ENCODE results near the gene DYTN. TPM values are rescaled to one million over a fixed set of nuclear protein-coding genes. Genes with fewer than 3 reads are reported as not detected.

Gene DYTN, protein sequence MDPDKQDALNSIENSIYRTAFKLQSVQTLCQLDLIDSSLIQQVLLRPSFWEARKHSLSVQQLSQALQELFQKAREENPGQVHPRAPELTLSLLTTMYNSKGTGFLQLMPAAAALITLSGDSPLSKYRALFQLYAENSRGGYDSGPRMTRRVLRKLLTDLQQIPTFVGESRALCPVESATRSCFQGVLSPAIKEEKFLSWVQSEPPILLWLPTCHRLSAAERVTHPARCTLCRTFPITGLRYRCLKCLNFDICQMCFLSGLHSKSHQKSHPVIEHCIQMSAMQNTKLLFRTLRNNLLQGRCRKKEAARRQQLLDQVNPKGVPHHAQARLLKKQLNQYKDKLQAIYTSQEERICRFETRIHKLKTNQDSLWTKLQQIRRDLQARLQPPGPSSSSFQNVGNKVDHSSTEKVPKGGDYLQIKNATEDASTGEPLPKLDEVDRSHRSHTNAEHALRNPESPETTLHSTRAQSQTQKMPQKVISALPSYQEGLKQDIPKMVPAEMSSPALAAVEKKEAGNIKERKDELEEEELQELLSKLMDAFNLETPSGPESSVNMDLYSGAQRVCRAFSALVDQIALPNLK
- 0.21 and 0.62 TPM in 2 replicates for total RNA-seq
- 0.06 TPM in 1 of 2 replicates, not detected in the other for polyA plus RNA-seq
- polyA plus RNA-seq (2011; cell fraction: cytosol; rRNA removed), result 0.03 and 0.04 TPM in 2 replicates
- polyA plus RNA-seq (2011; cell fraction: nucleus; rRNA removed), result 0.22 and 0.26 TPM in 2 replicates
- polyA plus RNA-seq (2012), result not detected in 2 replicates
- 0.15 TPM in 1 of 2 replicates, not detected in the other for polyA minus RNA-seq
- not detected for polyA minus RNA-seq (2011; cell fraction: cytosol; rRNA and poly(A)+ RNA removed)
- polyA minus RNA-seq (2011; cell fraction: nucleus; rRNA and poly(A)+ RNA removed), result 0.29 and 0.38 TPM in 2 replicates
- percentile 22 among the genes with signal in this experiment for Bru-seq, nascent RNA
- BruChase-seq, experiment 1, labeled RNA remaining after a 6-hour chase, result percentile 17 among the genes with signal in this experiment
- percentile 20 among the genes with signal in this experiment for BruChase-seq, experiment 2, labeled RNA remaining after a 2-hour chase
- long read RNA-seq, result 0 reads

DNA sequence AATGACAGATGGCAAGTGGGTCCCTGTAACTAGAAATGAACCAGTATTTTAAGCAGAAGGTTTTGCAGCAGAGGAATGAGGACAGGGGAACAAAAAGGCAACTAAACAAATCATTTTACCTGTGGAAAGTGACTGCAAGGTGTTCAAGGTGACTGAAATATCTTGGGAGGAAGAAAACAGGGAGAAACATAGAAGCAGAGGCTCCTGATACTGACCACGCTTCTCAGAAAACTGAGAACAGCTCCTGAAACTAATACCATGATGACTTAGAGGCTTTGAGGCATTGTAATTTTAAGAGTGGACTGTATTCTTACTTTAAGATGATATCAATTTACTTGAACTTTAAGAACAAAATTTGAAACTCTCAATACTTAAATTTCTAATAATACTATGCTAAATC lies at the start of gene DYTN:
DYTN (minus strand) TSS at position 101 of the 400 bp plus-strand sequence. CDS start 117 bp downstream, outside the sequence.
- TF ChIP-seq EZH2 (IDR thresholded peaks at IDR 0.05; ENCODE audit: borderline replicate concordance, low read depth, low read length, severe bottlenecking), result no peak
- TF ChIP-seq JUN (IDR thresholded peaks at IDR 0.05; ENCODE audit: borderline replicate concordance, insufficient read depth, insufficient read length, low read depth), result no peak
- no peak for TF ChIP-seq POLR2A (IDR thresholded peaks at IDR 0.05; ENCODE audit: low read depth, low read length)
- no peak for TF ChIP-seq GATA2 (IDR thresholded peaks at IDR 0.05; ENCODE audit: insufficient read depth, insufficient read length, low read depth, low read length)
- TF ChIP-seq, protein P1, sequence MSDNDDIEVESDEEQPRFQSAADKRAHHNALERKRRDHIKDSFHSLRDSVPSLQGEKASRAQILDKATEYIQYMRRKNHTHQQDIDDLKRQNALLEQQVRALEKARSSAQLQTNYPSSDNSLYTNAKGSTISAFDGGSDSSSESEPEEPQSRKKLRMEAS (IDR thresholded peaks at IDR 0.05; ENCODE audit: insufficient read depth, insufficient read length), result no peak
- TF ChIP-seq MYC (IDR thresholded peaks at IDR 0.05; ENCODE audit: low read depth, low read length), result no peak
- no peak for TF ChIP-seq FOS (IDR thresholded peaks at IDR 0.05; ENCODE audit: borderline replicate concordance, insufficient read depth, low read length)
- TF ChIP-seq, protein P2, sequence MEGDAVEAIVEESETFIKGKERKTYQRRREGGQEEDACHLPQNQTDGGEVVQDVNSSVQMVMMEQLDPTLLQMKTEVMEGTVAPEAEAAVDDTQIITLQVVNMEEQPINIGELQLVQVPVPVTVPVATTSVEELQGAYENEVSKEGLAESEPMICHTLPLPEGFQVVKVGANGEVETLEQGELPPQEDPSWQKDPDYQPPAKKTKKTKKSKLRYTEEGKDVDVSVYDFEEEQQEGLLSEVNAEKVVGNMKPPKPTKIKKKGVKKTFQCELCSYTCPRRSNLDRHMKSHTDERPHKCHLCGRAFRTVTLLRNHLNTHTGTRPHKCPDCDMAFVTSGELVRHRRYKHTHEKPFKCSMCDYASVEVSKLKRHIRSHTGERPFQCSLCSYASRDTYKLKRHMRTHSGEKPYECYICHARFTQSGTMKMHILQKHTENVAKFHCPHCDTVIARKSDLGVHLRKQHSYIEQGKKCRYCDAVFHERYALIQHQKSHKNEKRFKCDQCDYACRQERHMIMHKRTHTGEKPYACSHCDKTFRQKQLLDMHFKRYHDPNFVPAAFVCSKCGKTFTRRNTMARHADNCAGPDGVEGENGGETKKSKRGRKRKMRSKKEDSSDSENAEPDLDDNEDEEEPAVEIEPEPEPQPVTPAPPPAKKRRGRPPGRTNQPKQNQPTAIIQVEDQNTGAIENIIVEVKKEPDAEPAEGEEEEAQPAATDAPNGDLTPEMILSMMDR (IDR thresholded peaks at IDR 0.05; ENCODE audit: extremely low read depth in 1 of 2, insufficient read depth in 1 of 2, low read depth in 1 of 2, low read length in 2 of 2), result no peak
- TF ChIP-seq POLR2AphosphoS5 (IDR thresholded peaks at IDR 0.05; ENCODE audit: insufficient read depth, low read depth, low read length), result no peak
- H3K79me2 ChIP-seq (ENCODE audit: control insufficient read depth, insufficient read depth, low read length), result no peaks in the 10 kb centered on the region
- POLR2A ChIA-PET, result no interaction called here

More for the DNA sequence above, at the start of gene DYTN:
- Histone ChIP-seq H3K4me3 (replicated peaks in 1 of 3; ENCODE audit: insufficient read depth in 1 of 3, low read depth in 1 of 3, low read length in 3 of 3) (no peak within 1 kb of the TSS), H3K4me2 (ENCODE audit: insufficient read depth, low read length) (no peak within 1 kb of the TSS), H4K20me1 (replicated peaks; ENCODE audit: control insufficient read depth, extremely low read depth, insufficient read depth, low read length) (no peaks in the 10 kb centered on the region), H3K27me3 (ENCODE audit: control insufficient read depth in 2 of 2, insufficient read depth in 2 of 2, low read length in 2 of 2) (peaks cover 0 to 7% of the 10 kb centered on the region in 2 experiments), H3K9me3 (replicated peaks; ENCODE audit: control insufficient read depth, insufficient read depth, low read length) (no peaks in the 10 kb centered on the region), H2AFZ (ENCODE audit: low read depth, low read length) (no peak within 1 kb of the TSS), H3K9ac (replicated peaks; ENCODE audit: extremely low read depth, insufficient read depth, low read length) (no peak within 1 kb of the TSS), H3K4me1 (ENCODE audit: control insufficient read depth, extremely low read depth, insufficient read depth, low read length) (no peaks in the 10 kb centered on the region), H3K27ac (ENCODE audit: insufficient read depth, low read depth, low read length) (no peak within 1 kb of the TSS), H3K36me3 (ENCODE audit: control insufficient read depth in 2 of 2, extremely low read depth in 1 of 2, insufficient read depth in 2 of 2, low read length in 2 of 2) (no peaks in the 10 kb centered on the region), H3K9me1 (replicated peaks; ENCODE audit: control insufficient read depth, extremely low read depth, insufficient read depth, low read length) (no peaks in the 10 kb centered on the region)
- dilution Hi-C loops (cut with MboI; ENCODE audit: extremely low pct_ligation_motif_present, low sequenced_read_pairs), result no loop called here
- FAIRE-seq, result no peak
- no peak for DNase-seq (ENCODE audit: low read depth, low spot score)
- intact Hi-C loops (cut with micrococcal nuclease), result no loop called here
- no TSS peak for BruUV-seq (replicated peaks)
- CTCF ChIA-PET, result no interaction called here

All from endothelial cell of umbilical vein (primary cell).